Fibroblast of skin of back (primary cell): ENCODE results near the gene VDR.

Experiments
- DNase-seq: peaks from one replicate; pipeline ENCODE4 v3.0.0-alpha.2; 2013

The VDR gene

GRCh38 chr12:47930634-47931033, 25.8 kb upstream of the VDR start:
- DNase-seq = no peak

DNA sequence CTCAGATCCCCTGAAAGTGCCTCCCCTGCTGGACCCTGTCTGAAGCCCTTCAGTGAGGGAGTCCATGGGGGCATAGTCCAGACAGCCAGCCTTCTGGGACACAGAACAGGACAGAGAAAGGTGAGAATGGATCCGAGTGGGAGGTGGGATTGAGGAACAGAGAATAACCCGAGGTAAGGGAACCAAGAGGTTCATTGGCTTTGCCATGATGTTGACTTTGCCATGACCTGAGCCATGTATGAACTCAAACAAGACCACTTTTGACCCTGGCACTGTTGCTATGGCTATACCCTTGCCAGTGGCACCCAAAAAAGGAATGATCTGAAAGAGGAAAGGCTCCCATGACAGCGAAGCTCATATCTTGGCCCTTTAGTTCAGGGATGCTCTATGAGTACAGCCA, 22.6 kb upstream of the VDR start:
- no peak for DNase-seq

- DNase-seq = no peak
Measured at GRCh38 chr12:47921907-47922306, 17.1 kb upstream of the VDR start.

DNA sequence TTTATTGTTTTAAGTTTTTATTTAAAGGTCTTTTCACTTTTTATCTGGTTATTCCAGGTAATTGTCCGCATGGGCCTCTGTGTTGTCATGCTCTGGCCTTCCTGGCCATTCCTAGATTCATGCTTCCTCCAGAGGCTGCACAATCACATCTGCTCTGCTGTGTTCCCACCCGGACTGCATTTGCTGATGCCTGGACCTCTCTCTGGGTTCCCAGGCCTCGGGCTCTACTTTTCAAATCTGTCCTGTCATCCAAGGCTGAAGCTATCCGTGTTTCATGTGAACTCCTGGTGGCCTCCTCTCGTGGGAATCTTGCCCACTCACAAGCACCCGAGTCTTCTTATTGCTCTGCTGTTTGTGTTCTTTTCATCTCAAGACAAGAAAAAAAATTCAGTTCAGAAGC, 16.1 kb upstream of the VDR start:
- DNase-seq = no peak

DNA sequence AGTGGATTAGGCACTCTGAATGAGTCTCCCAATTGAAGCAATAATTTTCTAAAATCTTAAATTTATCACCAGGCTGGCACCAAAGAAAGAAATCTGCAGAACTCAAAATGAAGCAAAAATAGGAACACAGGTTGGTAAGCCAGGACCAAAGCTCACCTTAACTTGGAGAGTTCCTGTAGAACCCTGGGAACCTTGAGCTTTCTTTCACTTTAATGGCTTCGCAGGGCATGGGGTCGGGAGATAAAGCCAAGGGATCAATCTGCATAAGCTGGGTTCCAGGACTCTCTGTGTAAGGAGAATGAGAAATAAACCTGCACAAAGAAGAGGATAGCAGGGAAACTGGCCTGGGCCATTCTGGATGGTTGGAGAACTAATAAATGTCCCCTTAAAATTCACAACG, 8.3 kb upstream of the VDR start:
- DNase-seq = no peak

DNA sequence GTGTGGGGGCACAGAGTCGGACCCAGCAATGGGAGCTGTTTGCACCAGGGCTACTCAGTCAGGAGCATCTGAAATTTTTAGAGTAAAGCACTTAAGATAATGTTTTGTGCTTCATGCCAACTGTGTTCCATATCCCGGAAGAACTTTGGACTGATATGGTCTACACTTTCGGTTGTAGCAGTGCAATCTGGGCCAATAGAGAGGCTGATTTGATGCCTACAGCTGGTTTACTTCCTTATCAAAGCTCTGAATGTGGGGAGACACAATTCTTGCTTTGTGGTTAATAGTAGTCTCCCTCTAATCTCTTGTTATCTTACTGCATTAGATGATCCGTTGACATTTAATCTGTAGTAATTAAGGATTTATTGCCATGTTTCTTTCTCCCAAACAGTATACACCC, 7.8 kb upstream of the VDR start:
- DNase-seq = no peak

DNA sequence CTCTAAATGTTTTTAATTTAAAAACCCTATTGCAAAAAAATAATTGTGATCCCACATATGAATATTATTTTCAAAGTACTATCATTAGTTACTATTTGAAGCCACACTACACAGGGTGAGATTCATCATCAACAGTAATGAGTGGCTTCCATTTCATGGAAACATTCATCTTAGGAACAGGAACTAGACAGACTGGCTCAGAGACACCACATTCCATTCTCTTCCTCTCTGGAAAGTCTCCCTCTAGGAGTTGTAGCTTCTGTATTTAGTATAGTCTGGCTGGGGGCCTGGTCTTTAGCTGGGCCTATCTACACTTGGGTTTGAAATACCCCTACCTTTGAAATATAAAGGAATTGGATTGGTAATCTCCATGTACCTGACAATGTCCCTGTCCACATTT, 6.2 kb upstream of the VDR start:
- DNase-seq = peak; percentile 32

DNA sequence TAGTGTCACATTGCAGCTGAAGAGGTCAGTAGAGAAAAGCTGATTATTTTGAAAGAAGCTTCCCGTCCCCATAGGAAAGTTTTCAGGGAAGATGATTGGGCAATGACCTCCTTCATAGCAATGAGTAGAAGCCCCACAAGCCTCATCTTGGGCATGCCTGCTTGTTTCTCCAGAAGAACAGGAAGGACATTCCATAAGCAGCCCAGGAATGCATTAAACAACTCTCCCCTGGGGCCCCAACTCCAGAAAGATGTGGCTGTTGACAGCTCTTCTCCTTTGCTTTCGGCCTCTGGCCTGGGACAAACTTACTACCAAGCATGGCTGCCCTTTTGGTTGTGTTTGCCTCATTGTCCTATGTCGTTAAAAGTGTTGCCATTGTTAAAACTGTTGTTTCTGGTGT, 5.7 kb upstream of the VDR start:
- peak; percentile 89 for DNase-seq

GRCh38 chr12:47909839-47910465, 5.2 kb upstream of the VDR start:
- DNase-seq = no peak

DNA sequence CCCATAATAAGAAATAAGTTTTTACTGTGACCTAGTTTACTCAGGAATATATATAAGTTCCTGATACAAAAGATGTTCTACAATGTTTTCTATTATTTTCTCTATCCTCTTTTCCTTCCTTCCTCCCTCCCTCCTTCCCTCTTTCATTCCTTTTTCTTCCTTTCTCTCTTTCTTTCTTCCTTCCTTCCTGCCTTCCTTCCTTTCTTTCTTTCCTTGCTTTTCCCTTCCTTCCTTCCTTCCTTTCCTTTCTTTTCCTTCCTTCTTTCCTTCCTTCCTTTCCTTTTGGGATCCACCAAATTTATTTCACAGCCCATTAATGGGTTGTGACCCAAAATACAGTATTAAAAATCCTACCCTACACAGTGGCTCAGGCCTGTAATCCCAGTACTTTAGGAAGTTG, 3.9 kb upstream of the VDR start:
- no peak for DNase-seq

DNA sequence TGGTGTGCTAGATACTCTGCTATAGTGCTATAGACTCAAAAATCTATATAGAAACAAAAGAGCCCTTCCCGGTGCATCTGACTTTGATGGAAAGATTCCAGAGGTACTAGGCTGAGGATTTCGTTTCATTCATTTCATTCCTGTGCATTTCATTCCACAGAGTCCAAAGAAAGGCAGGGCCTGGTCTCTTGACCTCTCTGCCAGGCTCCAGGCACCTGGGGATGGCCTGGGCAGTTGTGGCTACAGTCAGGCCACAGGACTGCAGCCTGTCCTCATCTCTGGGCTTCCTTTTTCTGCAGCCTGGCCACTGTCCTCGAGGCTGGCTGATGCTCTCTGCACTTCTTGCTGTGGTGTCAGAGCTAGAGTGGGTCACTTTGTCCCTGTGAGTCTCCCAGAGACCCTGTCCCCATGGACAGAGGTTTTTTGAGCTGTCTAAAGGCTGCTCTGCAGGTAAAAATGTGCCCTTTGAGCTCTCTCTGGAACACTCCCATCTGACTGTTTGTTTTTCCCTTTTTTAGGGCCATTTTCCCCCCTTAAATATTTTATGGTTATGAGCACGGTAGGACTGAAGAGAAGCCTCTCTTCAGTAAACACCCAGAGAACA, 3.2 kb upstream of the VDR start:
- DNase-seq = no peak

GRCh38 chr12:47903927-47904712, 674 bp downstream of the VDR start:
- DNase-seq = peak; percentile 88

GRCh38 chr12:47903151-47903611, 1.6 kb downstream of the VDR start:
- DNase-seq = peak; percentile 79

GRCh38 chr12:47902131-47902639, 2.6 kb downstream of the VDR start:
- no peak for DNase-seq

GRCh38 chr12:47901718-47902093, 3.1 kb downstream of the VDR start:
- no peak for DNase-seq

DNA sequence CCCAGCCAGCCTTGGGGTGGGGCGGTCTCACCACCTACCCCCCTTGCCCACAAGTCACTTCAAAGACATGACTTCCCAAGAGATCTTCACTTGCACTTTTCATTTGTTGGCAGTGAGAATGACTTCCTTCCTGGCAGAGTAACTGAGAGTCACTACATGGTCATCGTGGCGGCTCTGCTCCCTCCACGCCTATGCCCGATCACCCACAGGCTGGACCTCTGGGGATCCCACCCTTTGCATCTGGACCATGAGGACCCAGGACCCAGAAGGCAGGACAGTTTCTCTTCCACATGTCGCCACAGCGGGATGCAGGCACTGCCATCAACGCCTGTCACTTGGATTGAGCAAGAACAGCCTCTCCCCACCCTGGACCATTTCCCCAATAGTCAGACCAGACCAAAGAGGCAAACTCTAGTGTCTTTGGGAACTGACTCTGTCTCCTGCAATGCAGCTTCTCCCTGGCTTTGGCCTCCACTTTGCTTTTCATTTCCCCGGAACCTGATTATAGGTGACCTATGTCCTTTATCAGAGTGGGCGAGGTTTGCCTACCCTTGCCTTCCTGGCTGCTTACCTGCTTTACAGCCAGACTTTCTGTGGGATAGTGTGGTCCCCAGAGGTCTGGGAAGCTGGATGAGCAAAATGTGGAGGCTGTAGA, 3.6 kb downstream of the VDR start:
- no peak for DNase-seq

- no peak for DNase-seq
Measured at GRCh38 chr12:47900131-47901062, 4.4 kb downstream of the VDR start.

- no peak for DNase-seq
Measured at GRCh38 chr12:47899466-47899865, 5.3 kb downstream of the VDR start.

- DNase-seq = no peak
Measured at GRCh38 chr12:47896633-47897032, 8.2 kb downstream of the VDR start.

GRCh38 chr12:47896022-47896421, 8.8 kb downstream of the VDR start:
- DNase-seq = no peak

DNA sequence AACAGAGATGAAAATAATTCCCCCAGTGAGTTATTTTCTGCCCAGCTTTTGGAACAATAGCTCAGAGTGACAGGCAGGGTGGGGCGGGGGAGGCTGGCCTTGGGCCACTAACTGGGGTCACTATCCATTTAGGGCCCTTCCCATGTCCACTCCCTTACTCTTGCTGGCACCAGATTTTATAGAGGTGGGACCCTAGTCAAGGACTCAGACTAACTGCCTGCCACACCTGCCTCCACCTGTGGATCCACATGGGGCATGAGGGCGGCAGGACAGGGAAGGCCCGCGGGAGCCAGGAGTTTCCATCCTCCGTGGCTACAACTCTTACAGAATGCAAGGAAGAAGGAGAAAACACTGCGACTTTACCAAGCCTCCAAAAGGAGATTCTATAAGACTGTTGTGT, 10.1 kb downstream of the VDR start:
- DNase-seq = no peak

DNA sequence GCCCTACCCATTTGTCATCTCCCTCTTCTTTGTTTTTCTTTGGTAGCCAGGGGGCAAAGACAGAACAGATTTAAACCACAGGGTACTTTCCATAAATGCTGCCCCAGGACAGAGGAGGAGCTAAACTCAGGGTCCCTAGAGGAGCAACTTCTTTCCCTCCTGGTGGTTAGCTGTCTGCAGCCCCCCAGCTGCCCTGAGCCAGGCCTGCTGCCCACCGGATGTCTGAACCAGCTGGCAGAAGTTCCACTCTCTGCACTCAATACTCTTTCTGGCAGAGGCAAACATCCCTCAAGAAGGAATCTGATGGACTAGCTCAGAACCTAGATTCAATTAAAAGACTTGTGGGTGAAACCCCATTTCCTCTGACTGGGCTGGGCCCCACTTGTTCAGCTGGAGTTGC, 10.7 kb downstream of the VDR start:
- DNase-seq = no peak
